Mucosa of descending colon (tissue), 3 donors: ENCODE measurements around the gene SEZ6L2. TPM values are rescaled to one million over a fixed set of nuclear protein-coding genes. Genes with fewer than 3 reads are reported as not detected.

Experiments
- ATAC-seq: fragments of 200-7000 bp; cut with Tn5 transposase; one replicate; pipeline ENCODE4 v1.9.1; 2020; ENCODE audit warnings: mild to moderate bottlenecking, moderate library complexity
- DNase-seq, 3 donors: peaks; one replicate each; pipeline ENCODE4 v3.0.0-alpha.2; 2020
- H3K36me3 ChIP-seq: fragments of 200-600 bp; one replicate; pipeline ENCODE4 v1.8.0; 2021; ENCODE audit warnings: low read depth, mild to moderate bottlenecking
- H3K4me1 ChIP-seq: fragments of 200-600 bp; one replicate; pipeline ENCODE4 v1.8.0; 2021; ENCODE audit warnings: low read depth, mild to moderate bottlenecking
- H3K4me3 ChIP-seq: fragments of 200-600 bp; one replicate; pipeline ENCODE4 v1.8.0; 2021; ENCODE audit warnings: mild to moderate bottlenecking
- H3K9me3 ChIP-seq: fragments of 200-600 bp; one replicate; pipeline ENCODE4 v1.8.0; 2021; ENCODE audit warnings: mild to moderate bottlenecking
- intact Hi-C, 2 donors: fragments of 100-400 bp; cut with DNase I in 1 of 2; cut with micrococcal nuclease in 1 of 2; formaldehyde crosslinking; loops; one replicate each; pipeline versions ENCODE4 v1.11.0 to v1.11.1; 2022; cut with DNase I, micrococcal nuclease
- total RNA-seq, 3 donors: library from RNA; stranded (reverse); fragmentation: NEBNext Ultra II Directional in 2 of 3; extraction: Animal tissue kit (Norgen Biotek cat#: 25700) in 2 of 3; gene quantifications; one replicate each; pipeline versions ENCODE4 v1.2.1 to v1.2.4, GENCODE V29; 2021 to 2023
- TF ChIP-seq, protein P1 (sequence below): fragments of 200-600 bp; IDR thresholded peaks from one replicate; pipeline ENCODE4 v1.8.0; 2022; ENCODE audit warnings: antibody characterized with exemption, mild to moderate bottlenecking
- donor health status: DM: no; HTN: no; CAD: no; lungs with moderate emphysema.
- donor health status: DM: no; HTN: no; CAD: no.
- donor health status: DM: no; HTN: yes; CAD: no.

The SEZ6L2 gene
- total RNA-seq, 3 donors from 2014 or later, result 6.1 to 9.6 (median 7.0) TPM

DNA sequence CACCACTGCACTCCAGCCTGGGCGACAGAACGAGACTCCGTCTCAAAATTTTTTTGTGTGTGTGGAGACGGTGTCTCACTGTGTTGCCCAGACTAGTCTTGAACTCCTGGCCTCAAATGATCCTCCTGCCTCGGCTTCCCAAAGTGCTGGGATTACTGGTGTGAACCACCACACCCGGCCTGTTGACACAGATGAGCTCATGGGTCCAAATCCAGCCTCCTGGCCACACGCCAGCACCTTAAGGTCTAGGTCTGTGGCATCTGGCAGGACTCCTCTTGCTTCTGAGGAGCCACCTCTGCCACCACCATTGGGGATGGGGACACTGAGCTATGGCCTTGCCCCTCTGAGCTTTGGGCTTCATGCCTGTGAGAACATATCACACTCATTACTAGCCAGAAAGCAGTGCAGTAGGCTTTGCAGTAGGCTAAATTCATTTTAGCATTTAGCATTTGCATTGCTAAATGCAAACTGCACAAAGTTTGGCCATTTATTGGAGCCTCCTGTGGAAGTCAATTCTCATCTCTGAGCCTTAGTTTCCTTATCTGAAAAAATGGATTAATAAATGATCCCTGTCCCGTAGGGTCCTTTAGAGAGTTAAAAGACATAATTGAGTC lies 30.8 kb downstream of the SEZ6L2 start:
- H3K4me1 ChIP-seq, result no peaks in the 10 kb centered on the region
- ATAC-seq, result no peak
- intact Hi-C loops, result no loop called here
- H3K9me3 ChIP-seq, result no peaks in the 10 kb centered on the region
- DNase-seq, result no peak
- H3K4me3 ChIP-seq, result no peak overlapping the region
- TF ChIP-seq, protein P1, sequence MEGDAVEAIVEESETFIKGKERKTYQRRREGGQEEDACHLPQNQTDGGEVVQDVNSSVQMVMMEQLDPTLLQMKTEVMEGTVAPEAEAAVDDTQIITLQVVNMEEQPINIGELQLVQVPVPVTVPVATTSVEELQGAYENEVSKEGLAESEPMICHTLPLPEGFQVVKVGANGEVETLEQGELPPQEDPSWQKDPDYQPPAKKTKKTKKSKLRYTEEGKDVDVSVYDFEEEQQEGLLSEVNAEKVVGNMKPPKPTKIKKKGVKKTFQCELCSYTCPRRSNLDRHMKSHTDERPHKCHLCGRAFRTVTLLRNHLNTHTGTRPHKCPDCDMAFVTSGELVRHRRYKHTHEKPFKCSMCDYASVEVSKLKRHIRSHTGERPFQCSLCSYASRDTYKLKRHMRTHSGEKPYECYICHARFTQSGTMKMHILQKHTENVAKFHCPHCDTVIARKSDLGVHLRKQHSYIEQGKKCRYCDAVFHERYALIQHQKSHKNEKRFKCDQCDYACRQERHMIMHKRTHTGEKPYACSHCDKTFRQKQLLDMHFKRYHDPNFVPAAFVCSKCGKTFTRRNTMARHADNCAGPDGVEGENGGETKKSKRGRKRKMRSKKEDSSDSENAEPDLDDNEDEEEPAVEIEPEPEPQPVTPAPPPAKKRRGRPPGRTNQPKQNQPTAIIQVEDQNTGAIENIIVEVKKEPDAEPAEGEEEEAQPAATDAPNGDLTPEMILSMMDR, result no peak
- H3K36me3 ChIP-seq, result no peaks in the 10 kb centered on the region

DNA sequence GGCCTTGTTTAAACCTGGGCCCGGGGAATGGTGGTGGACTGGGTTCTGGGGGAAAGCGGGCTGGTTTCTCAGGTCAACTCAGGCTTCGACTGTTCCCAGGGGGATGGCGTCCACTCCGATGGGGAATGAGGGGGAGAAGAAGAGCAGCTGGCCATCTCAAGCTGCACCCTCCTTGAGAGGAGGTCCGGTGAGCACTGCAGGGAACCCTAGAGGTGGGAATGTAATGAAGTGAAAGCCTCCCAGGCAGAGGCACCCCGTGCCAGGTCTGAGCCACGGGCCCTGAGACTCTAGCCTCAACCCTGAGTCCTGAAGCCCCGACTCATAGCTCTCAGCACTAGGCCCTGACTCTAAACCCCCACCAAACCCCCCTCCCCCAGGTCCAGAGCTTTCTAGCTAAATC lies 35.1 kb downstream of the SEZ6L2 start:
- H3K4me1 ChIP-seq, result peaks cover 18% of the 10 kb centered on the region
- no peak for ATAC-seq
- peaks cover 2% of the 10 kb centered on the region for H3K36me3 ChIP-seq
- no peaks in the 10 kb centered on the region for H3K9me3 ChIP-seq
- TF ChIP-seq, protein P1, result no peak
- no peak for DNase-seq
- intact Hi-C loops, result no loop called here
- H3K4me3 ChIP-seq, result no peak overlapping the region

DNA sequence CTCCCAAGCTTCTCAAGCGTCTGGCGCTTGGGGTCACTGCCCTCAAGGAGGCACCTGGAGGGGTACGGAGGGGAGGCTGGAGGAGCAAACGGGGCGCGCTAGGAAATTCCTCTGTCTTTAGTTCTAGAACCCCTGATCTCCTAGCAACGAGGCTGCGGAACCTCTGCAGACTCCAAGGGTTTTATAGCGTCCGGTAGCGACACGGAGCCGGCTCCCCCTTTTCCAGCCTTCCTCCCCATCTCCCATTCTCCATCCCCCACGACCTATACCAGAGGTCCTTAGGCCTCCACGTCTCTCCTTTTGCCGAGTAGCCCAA lies 35.7 kb downstream of the SEZ6L2 start:
- no peak for ATAC-seq
- Histone ChIP-seq H3K36me3 (peaks cover 7% of the 10 kb centered on the region), H3K4me1 (peaks cover 18% of the 10 kb centered on the region), H3K9me3 (no peaks in the 10 kb centered on the region), H3K4me3 (no peak overlapping the region)
- DNase-seq, result no peak
- intact Hi-C loops, result no loop called here
- TF ChIP-seq, protein P1, result no peak

DNA sequence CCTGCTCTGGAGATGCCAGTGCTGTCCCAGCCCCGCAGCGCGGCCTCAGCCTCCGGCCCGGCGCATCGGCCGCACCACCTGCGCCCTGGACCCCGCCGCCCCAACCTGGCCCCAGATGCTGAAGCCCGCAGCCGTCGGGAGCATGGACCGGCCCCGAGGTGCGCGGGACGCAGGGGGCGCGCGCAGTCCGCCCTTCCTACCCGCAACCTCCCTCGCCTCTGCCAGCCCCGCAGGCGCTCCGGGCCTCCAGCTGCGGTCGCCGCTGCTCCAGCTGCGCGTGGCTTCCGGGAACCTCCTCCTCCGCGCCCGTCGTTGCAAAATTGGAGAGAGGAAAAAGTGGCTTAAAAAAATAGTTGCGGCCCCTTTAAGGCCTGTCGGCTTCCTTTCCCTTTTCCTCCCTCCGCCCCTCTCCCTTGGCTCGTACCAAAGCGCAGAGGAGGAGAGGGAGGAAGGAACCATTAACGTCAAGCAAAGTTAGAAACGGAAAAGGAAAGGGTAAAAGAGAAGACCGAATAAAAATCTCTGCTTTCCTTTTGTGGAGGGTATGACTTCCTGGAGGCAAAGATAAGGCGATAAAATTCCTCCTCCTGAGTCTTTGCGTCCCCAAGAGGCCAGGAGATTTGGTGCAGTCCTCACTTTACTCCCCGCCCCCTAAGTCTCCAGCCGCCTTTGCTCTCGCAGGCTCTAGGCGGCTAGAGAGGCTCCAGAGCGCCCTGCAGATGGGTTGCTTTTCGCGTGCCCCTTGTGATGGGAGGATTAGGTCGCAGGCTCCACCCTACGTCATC lies 36.3 kb downstream of the SEZ6L2 start, which contains the start of gene CDIPT:
Gene CDIPT, minus strand, starts transcription at position 343 of the 785 bp plus-strand sequence. CDS start 369 bp downstream, outside the sequence.
- ATAC-seq, result peak; percentile 96

DNA sequence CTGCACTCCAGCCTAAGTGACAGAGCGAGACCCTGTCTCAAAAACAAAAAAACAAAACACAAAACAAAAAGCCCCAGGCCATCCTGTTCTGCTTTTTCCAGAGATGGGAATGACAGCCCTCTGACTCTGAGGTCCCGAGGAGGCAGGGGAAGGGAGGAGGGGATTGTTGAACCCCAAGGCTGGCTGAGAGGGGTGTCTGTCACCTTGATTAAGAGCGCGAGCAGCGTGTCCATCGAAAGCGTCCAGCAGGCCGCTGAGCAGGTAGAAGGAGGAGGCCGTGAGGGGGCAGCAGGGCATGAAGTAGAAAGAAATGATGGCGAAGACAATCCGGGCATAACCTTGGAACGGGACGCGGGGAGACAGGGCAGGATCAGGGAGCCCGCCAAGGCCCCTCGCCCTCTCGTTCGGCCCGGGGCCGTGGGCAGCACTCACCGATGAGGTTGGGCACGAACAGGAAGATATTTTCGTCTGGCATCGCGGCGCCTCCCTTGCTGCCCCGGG lies 36.9 kb downstream of the SEZ6L2 start:
- Histone ChIP-seq H3K9me3 (no peaks in the 10 kb centered on the region), H3K4me3 (peak overlapping the region; percentile 87), H3K36me3 (peaks cover 7% of the 10 kb centered on the region), H3K4me1 (peaks cover 18% of the 10 kb centered on the region)
- TF ChIP-seq, protein P1, result no peak
- ATAC-seq (peak; percentile 30), DNase-seq (peak in 1 of 3 donors; percentile 50)
- intact Hi-C loops, result no loop called here

More for the DNA sequence above, 36.3 kb downstream of the SEZ6L2 start, which contains the start of gene CDIPT:
- DNase-seq, result peak; percentile 91 to 94 (median 94)
- intact Hi-C loops, result no loop called here
- TF ChIP-seq, protein P1, result peak; percentile 38
- H3K4me1 ChIP-seq, result peaks cover 18% of the 10 kb centered on the region
- no peaks in the 10 kb centered on the region for H3K9me3 ChIP-seq
- H3K4me3 ChIP-seq, result peak within 1 kb of the TSS; percentile 87
- peaks cover 7% of the 10 kb centered on the region for H3K36me3 ChIP-seq
